HepG2 (cell line): ENCODE results near the gene APOM. TPM values are rescaled to one million over a fixed set of nuclear protein-coding genes. Genes with fewer than 3 reads are reported as not detected.

Experiments used
- ATAC-seq: fragments of 200-7000 bp; cut with Tn5 transposase; 3 replicates; pipeline ENCODE4 v1.9.1; 2020; ENCODE audit warnings: mild to moderate bottlenecking, moderate library complexity
- BruUV-seq: library from RNA; stranded (reverse); fragments of 400-500 nt; replicated peaks from 2 replicates; lab custom pipeline; 2021; lab: Mats Ljungman, UMichigan
- CTCF ChIA-PET: fragments of 300-600 bp; formaldehyde crosslinking; extraction: SDS; loops from one replicate; lab custom pipeline; 2021; ENCODE audit warnings: low total read pairs, inconsistent platforms, low intra/inter-chr PET ratio; lab: Yijun Ruan, JAX
- POLR2A ChIA-PET: fragments of 350-600 bp; sonication (Branson Sonifier 250); formaldehyde crosslinking; loops from one replicate; lab custom pipeline; 2020; ENCODE audit warnings: antibody characterized with exemption, inconsistent platforms; lab: Yijun Ruan, JAX
- DNase-seq: peaks from one replicate; pipeline ENCODE4 v3.0.0-alpha.2; 2015; ENCODE audit warnings: low spot score
- FAIRE-seq: peaks from 3 replicates; lab custom pipeline; 2011; peaks lifted over from hg19 to GRCh38; lab: Jason Lieb, UNC
- H2AFZ ChIP-seq: one replicate; pipeline ENCODE4 v1.6.1; 2011; ENCODE audit warnings: low read length, inconsistent platforms
- H3K27ac ChIP-seq: fragments of 300-600 bp; 3 replicates; pipeline ENCODE4 v1.8.0; 2011; ENCODE audit warnings: mixed run types, mild to moderate bottlenecking, mixed read lengths, low read length, inconsistent platforms; ENCODE audit not compliant: insufficient read depth; ENCODE audit errors: extremely low read length
- H3K27me3 ChIP-seq, 2 experiments: fragments of 200-600 bp in 1 of 2; 2 replicates in 1 of 2; 3 replicates in 1 of 2; pipeline versions ENCODE4 v1.6.0 to v1.8.0; 2011; ENCODE audit warnings: low read length in 2 of 2, mild to moderate bottlenecking in 2 of 2, moderate library complexity in 2 of 2, inconsistent platforms in 1 of 2; ENCODE audit not compliant: insufficient read depth in 2 of 2, control insufficient read depth in 1 of 2
- H3K36me3 ChIP-seq, 2 experiments: fragments of 200-600 bp in 1 of 2; replicated peaks in 1 of 2; 2 replicates in 1 of 2; 3 replicates in 1 of 2; pipeline versions ENCODE4 v1.5.1 to v1.8.0; 2011; ENCODE audit warnings: low read length in 2 of 2, inconsistent platforms in 1 of 2; ENCODE audit not compliant: insufficient read depth in 2 of 2, control insufficient read depth in 1 of 2
- H3K4me1 ChIP-seq: 2 replicates; pipeline ENCODE4 v1.5.1; 2012; ENCODE audit warnings: low read length, inconsistent platforms; ENCODE audit not compliant: insufficient read depth
- H3K4me2 ChIP-seq: 2 replicates; pipeline ENCODE4 v1.6.0; 2011; ENCODE audit warnings: low read depth, low read length, inconsistent platforms
- H3K4me3 ChIP-seq, 3 experiments: fragments of 200-600 bp in 1 of 3; sonication (generic), shearing (Covaris generic) in 1 of 3; replicated peaks in 1 of 3; 2 replicates each; pipeline ENCODE4 v1.5.1; 2011 to 2016; ENCODE audit warnings: low read length in 3 of 3, inconsistent platforms in 2 of 3, low read depth in 2 of 3, mild to moderate bottlenecking in 2 of 3, control low read depth in 1 of 3, mixed read lengths in 1 of 3; ENCODE audit not compliant: insufficient read depth in 1 of 3
- H3K79me2 ChIP-seq: one replicate; pipeline ENCODE4 v1.6.1; 2011; ENCODE audit warnings: low read length, inconsistent platforms; ENCODE audit not compliant: insufficient read depth
- H3K9ac ChIP-seq: 2 replicates; pipeline ENCODE4 v1.6.0; 2011; ENCODE audit warnings: mild to moderate bottlenecking, low read depth, low read length, inconsistent platforms; ENCODE audit not compliant: insufficient read depth
- H3K9me3 ChIP-seq: 2 replicates; pipeline ENCODE4 v1.5.1; 2012; ENCODE audit warnings: mild to moderate bottlenecking, low read length
- H4K20me1 ChIP-seq: 2 replicates; pipeline ENCODE4 v1.6.0; 2011; ENCODE audit warnings: inconsistent platforms, mild to moderate bottlenecking, low read length, moderate library complexity; ENCODE audit not compliant: insufficient read depth
- BORCS8-MEF2B ChIP-seq: sonication (generic); formaldehyde crosslinking; IDR thresholded peaks from 2 replicates; pipeline ENCODE4 v1.8.0; 2022; ENCODE audit warnings: mild to moderate bottlenecking, missing genetic modification reagents
- CCDC6 ChIP-seq: sonication (generic); formaldehyde crosslinking; IDR thresholded peaks from 2 replicates; pipeline ENCODE4 v1.8.1; 2022; ENCODE audit warnings: mild to moderate bottlenecking, missing genetic modification reagents, moderate library complexity
- KLF11 ChIP-seq: IDR thresholded peaks from 2 replicates; pipeline ENCODE4 v1.6.1; 2016; ENCODE audit warnings: missing compliant biosample characterization
- KLF12 ChIP-seq: sonication (generic); formaldehyde crosslinking; IDR thresholded peaks from 2 replicates; pipeline ENCODE4 v1.4.0; 2020; ENCODE audit warnings: missing genetic modification reagents, borderline replicate concordance
- KLF13 ChIP-seq: sonication (generic); formaldehyde crosslinking; IDR thresholded peaks from 2 replicates; pipeline ENCODE4 v1.4.0; 2020; ENCODE audit warnings: mild to moderate bottlenecking, missing genetic modification reagents
- NFKB2 ChIP-seq: sonication (generic); formaldehyde crosslinking; IDR thresholded peaks from 2 replicates; pipeline ENCODE4 v1.4.0; 2020; ENCODE audit warnings: missing genetic modification reagents, borderline replicate concordance
- RORA ChIP-seq: sonication (generic); formaldehyde crosslinking; IDR thresholded peaks from 2 replicates; pipeline ENCODE4 v1.5.0; 2020; ENCODE audit warnings: mild to moderate bottlenecking, missing genetic modification reagents, moderate library complexity
- SMAD3 ChIP-seq: sonication (generic); formaldehyde crosslinking; IDR thresholded peaks from 2 replicates; pipeline ENCODE4 v1.4.0; 2020; ENCODE audit warnings: missing genetic modification reagents
- SRF ChIP-seq: IDR thresholded peaks from 2 replicates; pipeline ENCODE4 v1.6.1; 2011; ENCODE audit warnings: mild to moderate bottlenecking, low read depth, low read length, moderate library complexity
- ZBTB33 ChIP-seq: sonication (generic); formaldehyde crosslinking; IDR thresholded peaks from 2 replicates; pipeline ENCODE4 v1.4.0; 2020; ENCODE audit warnings: missing genetic modification reagents
- ZNF253 ChIP-seq: sonication (generic); formaldehyde crosslinking; IDR thresholded peaks from 2 replicates; pipeline ENCODE4 v1.8.0; 2022; ENCODE audit warnings: mild to moderate bottlenecking, missing genetic modification reagents, borderline replicate concordance
- ZNF577 ChIP-seq: sonication (generic); formaldehyde crosslinking; IDR thresholded peaks from 2 replicates; pipeline ENCODE4 v1.4.0; 2020; ENCODE audit warnings: mild to moderate bottlenecking, low read depth, missing genetic modification reagents, borderline replicate concordance
- ZNF749 ChIP-seq: sonication (generic); formaldehyde crosslinking; IDR thresholded peaks from 2 replicates; pipeline ENCODE4 v1.8.0; 2022; ENCODE audit warnings: mild to moderate bottlenecking, missing genetic modification reagents, moderate library complexity, borderline replicate concordance
- WGBS: methylation state at CpG from one replicate; pipeline ENCODE4 v1.1.6; 2017; ENCODE audit warnings: low lambda C conversion rate; 5-methylcytosine and 5-hydroxymethylcytosine counted together
- in situ Hi-C: cut with HindIII; loops from 2 replicates; pipeline ENCODE4 v1.10.0; 2017; ENCODE audit warnings: low pct_unique_long_range_greater_than_20kb; ENCODE audit not compliant: extremely low pct_ligation_motif_present
- intact Hi-C: fragments of 100-400 bp; cut with micrococcal nuclease; formaldehyde crosslinking; loops from one replicate; pipeline ENCODE4 v1.10.0; 2022; ENCODE audit not compliant: unreplicated experiment
- polyA plus RNA-seq, 8 experiments: library from polyadenylated mRNA; depleted of rRNA in 3 of 8; stranded (reverse) in 7 of 8; unstranded in 1 of 8; fragments of >200 nt; fragmentation: Illumina TruSeq in 4 of 8; extraction: Trizol in 4 of 8; gene quantifications; 2 replicates each; pipeline versions ENCODE4 v1.2.1 to v1.2.3, GENCODE V29; 2011 to 2016; ENCODE audit warnings: low read depth in 4 of 8, missing spikeins in 1 of 8, mixed read lengths in 1 of 8; ENCODE audit not compliant: insufficient read depth in 1 of 8
- total RNA-seq, 5 experiments: library from RNA; depleted of rRNA; stranded (reverse); fragments of >200 nt; fragmentation: Illumina TruSeq; extraction: Trizol; gene quantifications; 2 replicates each; pipeline ENCODE4 v1.2.3, GENCODE V29; 2016; ENCODE audit warnings: low read depth in 1 of 5

Gene APOM
- total and polyA plus RNA-seq, 2 of the 13 experiments (the other 11 are each of a cell fraction or from before 2014, with no cell fraction given), result 98.2 to 1,140 TPM

GRCh38 chr6:31706599-31706998 lies 50.9 kb downstream of the APOM start, which contains the start of gene LY6G6F:
TSS of gene LY6G6F (plus strand) at chr6:31706866. CDS start at chr6:31706907, 41 bp downstream.
- H4K20me1 ChIP-seq, result no peaks in the 10 kb centered on the region
- peaks cover 14% of the 10 kb centered on the region for H3K79me2 ChIP-seq
- H3K4me1 ChIP-seq, result peaks cover 25% of the 10 kb centered on the region
- intact Hi-C loops, result no loop called here
- FAIRE-seq (no peak), ATAC-seq (no peak), DNase-seq (no peak)
- peaks cover 3 to 25% of the 10 kb centered on the region in 2 experiments; a peak in 3 of 5 replicates for H3K27me3 ChIP-seq
- no TSS peak for BruUV-seq
- no peaks in the 10 kb centered on the region; a peak in 1 of 5 replicates for H3K36me3 ChIP-seq
- no peak within 1 kb of the TSS; the same call in 1 of the 2 replicates for H3K4me2 ChIP-seq
- 20% methylated on average over 3 of the region's 3 CpGs for WGBS
- no peak within 1 kb of the TSS for H3K27ac ChIP-seq
- TF ChIP-seq KLF12 (CRISPR knock-in tag) (no peak), RORA (no peak), BORCS8-MEF2B (CRISPR knock-in tag) (no peak), CCDC6 (CRISPR knock-in tag) (no peak), KLF11 (CRISPR knock-in tag) (no peak), ZNF253 (CRISPR knock-in tag) (no peak), SRF (no peak), ZNF749 (no peak), ZBTB33 (CRISPR knock-in tag) (no peak), ZNF577 (CRISPR knock-in tag) (no peak), KLF13 (no peak), SMAD3 (CRISPR knock-in tag) (no peak), NFKB2 (CRISPR knock-in tag) (no peak)
- no peak within 1 kb of the TSS for H2AFZ ChIP-seq
- no peak within 1 kb of the TSS for H3K4me3 ChIP-seq
- no peak within 1 kb of the TSS for H3K9ac ChIP-seq
- in situ Hi-C loops, result no loop called here
- CTCF ChIA-PET, result no interaction called here
- no peaks in the 10 kb centered on the region for H3K9me3 ChIP-seq
- POLR2A ChIA-PET, result interaction anchor here (0.7 to 1.1 kb wide), 2 partner anchors 30 to 957 kb away, joined by 3 to 5 read pairs; partner anchors contain the start of gene CLIC1
